ENCODE data around the gene ALPK1.
"Not testable (repeated sequence)": the region's sequence is repeated elsewhere in the genome, so short reads cannot be mapped to it uniquely, and the experiment has no call there.

Gene ALPK1

GRCh38 chr4:112473985-112474384 is 176.8 kb downstream of the ALPK1 start:
- no peak overlapping the region for H3K27ac Mint-ChIP-seq
- TF ChIP-seq CTCF (IDR thresholded peaks at IDR 0.05; ENCODE audit: unreplicated experiment in 3 of 3): no peak
- peaks cover 19% of the 10 kb centered on the region for H3K9me3 Mint-ChIP-seq
- H3K36me3 Mint-ChIP-seq (ENCODE audit: low read depth): no peaks in the 10 kb centered on the region
- H3K27me3 Mint-ChIP-seq (ENCODE audit: low read depth): no peaks in the 10 kb centered on the region
- H3K4me3 Mint-ChIP-seq: no peak overlapping the region
- H3K4me1 Mint-ChIP-seq: no peaks in the 10 kb centered on the region

- H3K27me3 Mint-ChIP-seq (ENCODE audit: low read depth): no peaks in the 10 kb centered on the region
- peaks cover 23% of the 10 kb centered on the region for H3K9me3 Mint-ChIP-seq
- H3K4me3 Mint-ChIP-seq: no peak overlapping the region
- no peak overlapping the region for H3K27ac Mint-ChIP-seq
- H3K4me1 Mint-ChIP-seq: no peaks in the 10 kb centered on the region
- no peak for TF ChIP-seq CTCF (IDR thresholded peaks at IDR 0.05; ENCODE audit: unreplicated experiment in 3 of 3)
- peaks cover 4% of the 10 kb centered on the region for H3K36me3 Mint-ChIP-seq (ENCODE audit: low read depth)
Observed at GRCh38 chr4:112485930-112486329, 188.8 kb downstream of the ALPK1 start.

GRCh38 chr4:112490808-112491207 is 193.6 kb downstream of the ALPK1 start:
- H3K27ac Mint-ChIP-seq; H3K4me3 Mint-ChIP-seq; H3K36me3 Mint-ChIP-seq (ENCODE audit: low read depth); H3K4me1 Mint-ChIP-seq; H3K27me3 Mint-ChIP-seq (ENCODE audit: low read depth): not testable (repeated sequence)
- H3K9me3 Mint-ChIP-seq: peaks cover 26% of the 10 kb centered on the region

All from nephron (organoid).